Liver (tissue), 3 donors: ENCODE results near the gene RALGPS1.

Source experiments
- GABPA ChIP-seq, 2 donors: IDR thresholded peaks in 1 of 2; conservative IDR thresholded peaks in 1 of 2; 2 replicates each; pipeline ENCODE4 v1.6.1; 2016; ENCODE audit warnings: antibody characterized with exemption in 2 of 2, mild to moderate bottlenecking in 1 of 2, moderate library complexity in 1 of 2
- REST ChIP-seq: IDR thresholded peaks from 2 replicates; pipeline ENCODE4 v1.6.1; 2016; ENCODE audit warnings: antibody characterized with exemption, mild to moderate bottlenecking
- TAF1 ChIP-seq: conservative IDR thresholded peaks from 2 replicates; pipeline ENCODE4 v1.6.1; 2016; ENCODE audit warnings: antibody characterized with exemption, mild to moderate bottlenecking
- TF ChIP-seq, protein P1 (sequence below): fragments of 150-350 bp; IDR thresholded peaks from 2 replicates; pipeline ENCODE4 v1.5.1; 2017; ENCODE audit warnings: improper control_type of control experiment, low read depth, low read length; ENCODE audit not compliant: missing input control
- donor health status: healthy.
- donor health status: healthy.

GRCh38 chr9:127077644-127077946 lies 163.0 kb downstream of the RALGPS1 start:
- TF ChIP-seq, protein P1, sequence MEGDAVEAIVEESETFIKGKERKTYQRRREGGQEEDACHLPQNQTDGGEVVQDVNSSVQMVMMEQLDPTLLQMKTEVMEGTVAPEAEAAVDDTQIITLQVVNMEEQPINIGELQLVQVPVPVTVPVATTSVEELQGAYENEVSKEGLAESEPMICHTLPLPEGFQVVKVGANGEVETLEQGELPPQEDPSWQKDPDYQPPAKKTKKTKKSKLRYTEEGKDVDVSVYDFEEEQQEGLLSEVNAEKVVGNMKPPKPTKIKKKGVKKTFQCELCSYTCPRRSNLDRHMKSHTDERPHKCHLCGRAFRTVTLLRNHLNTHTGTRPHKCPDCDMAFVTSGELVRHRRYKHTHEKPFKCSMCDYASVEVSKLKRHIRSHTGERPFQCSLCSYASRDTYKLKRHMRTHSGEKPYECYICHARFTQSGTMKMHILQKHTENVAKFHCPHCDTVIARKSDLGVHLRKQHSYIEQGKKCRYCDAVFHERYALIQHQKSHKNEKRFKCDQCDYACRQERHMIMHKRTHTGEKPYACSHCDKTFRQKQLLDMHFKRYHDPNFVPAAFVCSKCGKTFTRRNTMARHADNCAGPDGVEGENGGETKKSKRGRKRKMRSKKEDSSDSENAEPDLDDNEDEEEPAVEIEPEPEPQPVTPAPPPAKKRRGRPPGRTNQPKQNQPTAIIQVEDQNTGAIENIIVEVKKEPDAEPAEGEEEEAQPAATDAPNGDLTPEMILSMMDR, result no peak
- TF ChIP-seq REST (no peak), GABPA (IDR thresholded peaks at IDR 0.05 in 1 of 2, conservative IDR thresholded peaks at IDR 0.05 in 1 of 2) (no peak), TAF1 (no peak)
